NCI-H2171 (cell line): ENCODE measurements around the gene UROC1.

Experiments used
- DNase-seq: peaks from one replicate; lab custom pipeline; 2025; lab: John Stamatoyannopoulos, UW

UROC1 gene

GRCh38 chr3:126494970-126495230, 22.7 kb downstream of the UROC1 start:
- DNase-seq: no peak

DNA sequence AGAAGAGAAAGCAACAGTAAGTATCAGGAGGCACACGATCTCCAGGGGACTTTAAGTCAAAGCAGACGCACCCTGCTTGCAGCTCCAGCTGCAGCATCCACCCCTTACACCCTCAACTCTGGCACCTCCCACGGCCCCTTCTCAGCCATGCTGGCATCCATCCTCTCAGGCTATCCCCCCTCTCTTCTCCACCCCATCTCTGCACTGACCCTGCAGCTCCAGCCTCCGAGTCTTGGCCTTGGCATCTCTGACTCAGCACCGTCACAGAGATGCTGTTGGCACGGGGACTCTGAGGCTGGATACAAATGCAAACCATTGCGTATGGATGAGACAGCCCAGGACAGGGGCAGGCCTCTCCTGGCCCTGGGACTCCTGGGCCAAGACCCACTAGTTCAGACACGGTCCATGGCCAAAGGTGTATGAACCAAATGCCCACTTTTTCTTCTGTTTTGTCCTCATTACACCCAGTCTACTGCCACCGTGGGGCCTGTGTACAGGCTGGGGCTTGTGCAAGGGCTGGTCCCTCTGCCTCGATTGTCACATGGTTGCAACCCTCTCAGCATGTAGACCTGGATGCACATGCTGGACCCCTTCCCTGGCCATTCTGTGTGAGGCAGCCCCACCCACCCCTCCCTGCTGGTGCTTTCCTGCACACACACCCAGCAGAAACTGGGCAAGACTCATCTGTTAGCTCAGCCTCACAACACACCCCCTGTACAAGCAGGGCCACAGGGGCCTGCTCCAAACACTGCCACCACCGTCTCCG, 23.2 kb downstream of the UROC1 start:
- DNase-seq: no peak

DNA sequence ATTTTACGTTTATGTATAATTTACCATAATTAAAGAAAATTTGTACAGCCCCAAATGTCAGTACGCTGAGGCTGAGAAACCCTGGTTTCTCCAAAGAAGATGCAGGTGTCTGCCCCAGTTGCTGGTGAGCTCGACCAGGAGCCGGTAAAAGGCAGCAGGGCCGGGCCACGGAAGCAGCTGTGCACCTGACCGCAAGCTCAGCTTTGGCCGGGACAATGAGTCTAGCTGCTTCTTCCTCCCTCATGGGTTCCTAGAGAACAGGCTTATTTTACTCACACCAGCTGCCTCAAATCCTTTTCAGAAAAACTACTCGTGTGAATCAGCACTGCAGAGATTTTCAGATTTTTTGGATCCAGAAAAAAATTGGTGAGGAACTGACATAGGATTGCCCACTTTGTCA, 23.8 kb downstream of the UROC1 start:
- DNase-seq: no peak

GRCh38 chr3:126493051-126493450, 24.5 kb downstream of the UROC1 start:
- DNase-seq: no peak

- no peak for DNase-seq
These were observed 26.2 kb downstream of the UROC1 start for GRCh38 chr3:126491221-126492013.

GRCh38 chr3:126490619-126491018, 27.0 kb downstream of the UROC1 start:
- DNase-seq: peak; percentile 18

GRCh38 chr3:126488886-126489569, 28.5 kb downstream of the UROC1 start:
- no peak for DNase-seq

DNA sequence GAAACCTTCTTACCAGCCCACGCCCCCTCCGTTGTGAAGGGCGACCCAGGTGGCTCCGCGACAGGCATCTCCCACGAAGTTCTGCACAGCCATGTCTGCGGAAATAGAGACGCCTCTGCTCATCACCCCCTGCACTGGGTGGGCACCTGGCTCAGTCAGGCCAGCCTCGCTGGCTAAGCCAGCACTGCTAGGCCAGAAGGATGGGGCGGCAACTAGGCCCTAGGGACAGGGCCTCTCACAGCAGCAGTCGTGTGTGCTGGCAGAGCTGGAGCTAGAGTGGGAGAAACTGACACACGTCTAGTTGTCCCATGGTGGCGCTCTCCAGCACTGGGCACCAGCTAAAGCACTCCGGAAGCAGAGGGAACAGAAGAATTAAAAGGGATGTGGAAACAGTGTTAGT, 29.4 kb downstream of the UROC1 start:
- DNase-seq: no peak

- DNase-seq: no peak
These were observed 30.3 kb downstream of the UROC1 start for GRCh38 chr3:126487151-126487771.

- DNase-seq: peak; percentile 49
These were observed 31.2 kb downstream of the UROC1 start for GRCh38 chr3:126486360-126486847.

DNA sequence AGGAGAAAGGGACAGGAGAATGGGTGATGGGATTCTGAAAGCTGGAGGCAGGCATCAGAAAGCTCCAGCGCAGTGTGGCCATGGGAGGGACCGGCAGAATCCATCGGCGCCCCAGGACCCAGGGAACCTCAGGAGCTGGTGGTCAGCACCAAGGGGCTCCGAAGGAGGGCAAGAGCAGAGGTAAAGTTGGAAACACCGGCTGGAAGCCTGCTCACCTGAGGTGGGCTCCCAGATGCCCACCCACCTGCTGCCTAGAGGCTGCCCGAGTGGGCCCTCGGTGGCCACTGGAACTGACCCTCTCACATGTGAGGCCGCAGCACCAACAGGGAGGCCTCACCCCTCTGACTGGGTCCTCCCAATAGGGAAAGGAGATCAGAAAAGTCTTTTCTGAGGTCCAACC, 31.6 kb downstream of the UROC1 start:
- no peak for DNase-seq

GRCh38 chr3:126485176-126485897, 32.2 kb downstream of the UROC1 start:
- no peak for DNase-seq

DNA sequence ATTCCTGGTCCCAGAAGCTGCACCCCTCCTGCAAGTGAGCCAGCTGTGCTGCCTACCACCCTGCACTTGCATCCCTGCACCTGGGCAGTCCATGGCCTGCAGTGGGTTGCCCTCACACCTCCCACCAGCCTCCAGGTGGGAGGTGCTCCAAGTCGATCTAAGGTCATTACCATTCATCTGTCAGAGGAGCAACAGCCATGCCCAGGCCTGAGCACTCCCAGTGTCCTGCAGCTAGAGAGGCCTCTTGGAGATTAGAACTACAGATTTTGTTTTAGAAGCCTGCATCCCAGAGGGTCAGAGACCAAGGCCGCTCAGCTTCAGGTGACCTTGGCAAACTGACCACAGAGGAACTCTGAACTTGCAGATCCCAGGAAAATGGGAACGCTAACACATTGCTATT, 32.9 kb downstream of the UROC1 start:
- no peak for DNase-seq

GRCh38 chr3:126484148-126484547, 33.4 kb downstream of the UROC1 start:
- no peak for DNase-seq

DNA sequence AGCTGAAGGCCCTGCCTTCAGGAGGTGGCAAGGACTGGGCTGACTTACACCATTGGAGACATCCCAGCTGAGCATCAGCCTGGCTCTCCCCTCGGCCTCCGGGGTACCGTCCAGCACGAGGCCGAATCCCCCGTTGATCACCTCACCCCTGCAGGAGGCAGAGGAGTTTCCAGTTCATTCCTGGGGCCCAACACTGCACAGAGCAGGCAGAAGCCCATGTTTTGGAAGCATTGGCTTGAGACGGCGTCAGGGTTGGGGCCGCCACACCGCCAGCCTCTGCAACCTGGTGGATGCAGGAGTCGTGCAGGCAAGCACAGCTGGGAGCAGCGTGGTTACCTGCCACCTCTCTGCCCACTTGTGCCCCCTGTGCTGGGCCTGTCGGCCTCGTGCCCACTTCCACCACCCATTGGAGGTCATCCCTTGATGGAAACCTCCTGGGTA, 34.2 kb downstream of the UROC1 start:
- DNase-seq: no peak

- DNase-seq: no peak
These were observed 34.9 kb downstream of the UROC1 start for GRCh38 chr3:126482503-126483255.

- no peak for DNase-seq
These were observed 35.6 kb downstream of the UROC1 start for GRCh38 chr3:126481808-126482502.

GRCh38 chr3:126480861-126481260, 36.7 kb downstream of the UROC1 start:
- DNase-seq: no peak

DNA sequence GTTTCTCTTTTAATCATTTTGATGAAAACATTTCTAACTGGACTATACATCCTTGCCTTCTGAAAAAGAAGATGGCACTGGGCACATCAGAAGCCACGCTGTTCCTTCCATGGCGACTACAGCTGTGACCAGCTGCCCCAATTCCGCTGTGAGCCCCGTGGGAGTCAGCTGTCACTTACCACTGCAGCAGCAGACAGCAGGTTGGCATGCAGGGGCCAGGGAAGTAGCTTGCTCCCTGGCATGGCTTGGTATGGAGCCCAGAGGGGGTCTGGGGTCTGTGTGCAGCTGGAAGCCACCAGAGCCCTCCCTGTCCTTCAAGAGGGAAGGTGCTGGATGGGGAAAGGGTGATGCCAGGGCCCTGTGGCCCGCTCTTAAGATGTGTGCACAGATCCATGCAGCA, 37.4 kb downstream of the UROC1 start:
- DNase-seq: no peak

DNA sequence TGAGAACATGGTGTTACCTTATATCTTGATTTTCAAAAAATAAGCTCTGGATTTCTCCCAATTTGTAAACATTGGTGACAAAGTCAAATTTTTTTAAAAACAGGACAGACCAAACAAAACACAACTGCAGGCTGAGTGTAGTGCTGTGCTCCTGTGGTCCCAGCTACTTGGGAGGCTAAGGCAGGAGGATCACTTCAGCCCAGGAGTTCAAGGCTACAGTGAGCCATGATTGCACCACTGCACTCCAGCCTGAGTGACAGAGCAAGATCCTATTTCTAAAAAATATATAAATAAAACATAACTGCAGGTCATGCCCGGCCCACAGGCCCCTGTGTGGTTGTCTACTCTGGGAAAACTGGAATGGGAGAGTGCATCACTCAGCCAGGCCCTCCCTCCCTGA, 37.9 kb downstream of the UROC1 start:
- DNase-seq: no peak
